Measurements from ENCODE around the gene BCOR.
A peak's percentile ranks its signal among the peaks of the same experiment; 100 is the strongest.

The BCOR gene

GRCh38 chrX:40097141-40097503, 636 bp downstream of the BCOR start:
- DNase-seq: peak; percentile 66
- Histone ChIP-seq H3K9me3 (ENCODE audit: insufficient read depth, low read length, severe bottlenecking) (no peaks in the 10 kb centered on the region), H3K4me2 (ENCODE audit: insufficient read depth, low read length) (peak overlapping the region; percentile 27; the same call in 1 of the 2 replicates), H3K27me3 (ENCODE audit: insufficient read depth, low read length, poor library complexity) (no peaks in the 10 kb centered on the region), H3K27ac (ENCODE audit: low read length) (peak overlapping the region; percentile 84), H3K9ac (ENCODE audit: low read depth, low read length) (peak overlapping the region; percentile 84), H2AFZ (ENCODE audit: low read depth, low read length) (no peak overlapping the region), H4K20me1 (ENCODE audit: insufficient read depth, low read length) (peaks cover 39% of the 10 kb centered on the region), H3K4me3 (ENCODE audit: low read depth in 1 of 2, low read length in 2 of 2) (peak overlapping the region in 1 of 2 experiments; percentile 61; a peak in 2 of 4 replicates), H3K36me3 (ENCODE audit: insufficient read depth, low read length) (peaks cover 18% of the 10 kb centered on the region), H3K4me1 (ENCODE audit: insufficient read depth, low read length) (peaks cover 43% of the 10 kb centered on the region), H3K79me2 (ENCODE audit: insufficient read depth, low read length) (peaks cover 61% of the 10 kb centered on the region)
- TF ChIP-seq EZH2 (IDR thresholded peaks at IDR 0.05; ENCODE audit: borderline replicate concordance, low read depth, low read length, severe bottlenecking) (no peak), CTCF (IDR thresholded peaks at IDR 0.05; ENCODE audit: borderline replicate concordance, extremely low read depth, low read length, poor library complexity, severe bottlenecking) (no peak)
- ATAC-seq (ENCODE audit: insufficient read depth, low read depth): peak; percentile 3; the same call in 2 of the 3 replicates

GRCh38 chrX:40096395-40097091, 1.2 kb downstream of the BCOR start:
- Histone ChIP-seq H3K79me2 (ENCODE audit: insufficient read depth, low read length) (peaks cover 67% of the 10 kb centered on the region), H3K9me3 (ENCODE audit: insufficient read depth, low read length, severe bottlenecking) (no peaks in the 10 kb centered on the region), H3K4me1 (ENCODE audit: insufficient read depth, low read length) (peaks cover 40% of the 10 kb centered on the region), H3K27ac (ENCODE audit: low read length) (peak overlapping the region; percentile 84), H4K20me1 (ENCODE audit: insufficient read depth, low read length) (peaks cover 45% of the 10 kb centered on the region), H3K4me2 (ENCODE audit: insufficient read depth, low read length) (peak overlapping the region; percentile 87), H2AFZ (ENCODE audit: low read depth, low read length) (0 out of 2 replicates have a peak overlapping the region, but pooled peaks have one; percentile 26), H3K9ac (ENCODE audit: low read depth, low read length) (peak overlapping the region; percentile 84), H3K27me3 (ENCODE audit: insufficient read depth, low read length, poor library complexity) (no peaks in the 10 kb centered on the region), H3K4me3 (ENCODE audit: low read depth in 1 of 2, low read length in 2 of 2) (peak overlapping the region; percentile 61 to 63), H3K36me3 (ENCODE audit: insufficient read depth, low read length) (peaks cover 18% of the 10 kb centered on the region)
- TF ChIP-seq EZH2 (IDR thresholded peaks at IDR 0.05; ENCODE audit: borderline replicate concordance, low read depth, low read length, severe bottlenecking) (no peak), CTCF (IDR thresholded peaks at IDR 0.05; ENCODE audit: borderline replicate concordance, extremely low read depth, low read length, poor library complexity, severe bottlenecking) (no peak)
- ATAC-seq (ENCODE audit: insufficient read depth, low read depth) (peak; percentile 34), DNase-seq (peak; percentile 76)

- no peaks in the 10 kb centered on the region for H3K9me3 ChIP-seq (ENCODE audit: insufficient read depth, low read length, severe bottlenecking)
- H4K20me1 ChIP-seq (ENCODE audit: insufficient read depth, low read length): peaks cover 52% of the 10 kb centered on the region
- H3K4me1 ChIP-seq (ENCODE audit: insufficient read depth, low read length): peaks cover 37% of the 10 kb centered on the region
- peaks cover 74% of the 10 kb centered on the region for H3K79me2 ChIP-seq (ENCODE audit: insufficient read depth, low read length)
- peak overlapping the region; percentile 87 for H3K4me2 ChIP-seq (ENCODE audit: insufficient read depth, low read length)
- H3K27ac ChIP-seq (ENCODE audit: low read length): peak overlapping the region; percentile 84
- peak; percentile 43 for DNase-seq
- peak overlapping the region; percentile 61 to 63 for H3K4me3 ChIP-seq (ENCODE audit: low read depth in 1 of 2, low read length in 2 of 2)
- ATAC-seq (ENCODE audit: insufficient read depth, low read depth): no peak
- no peaks in the 10 kb centered on the region for H3K27me3 ChIP-seq (ENCODE audit: insufficient read depth, low read length, poor library complexity)
- H3K36me3 ChIP-seq (ENCODE audit: insufficient read depth, low read length): peaks cover 18% of the 10 kb centered on the region
- H3K9ac ChIP-seq (ENCODE audit: low read depth, low read length): peak overlapping the region; percentile 84
- TF ChIP-seq CTCF (IDR thresholded peaks at IDR 0.05; ENCODE audit: borderline replicate concordance, extremely low read depth, low read length, poor library complexity, severe bottlenecking) (no peak), EZH2 (IDR thresholded peaks at IDR 0.05; ENCODE audit: borderline replicate concordance, low read depth, low read length, severe bottlenecking) (no peak)
- no peak overlapping the region for H2AFZ ChIP-seq (ENCODE audit: low read depth, low read length)
Measured at GRCh38 chrX:40095583-40096394, 2.0 kb downstream of the BCOR start.

All from DND-41 (cell line).